ENCODE data around the gene CBX6. TPM values are rescaled to one million over a fixed set of nuclear protein-coding genes. Genes with fewer than 3 reads are reported as not detected.

The CBX6 gene
- total and polyA plus RNA-seq, 3 donors from 2014 or later: 18.7 to 33.1 (median 30.1) TPM

- DNase-seq: no peak
These were observed 8.4 kb downstream of the CBX6 start for GRCh38 chr22:38863531-38864131.

GRCh38 chr22:38862375-38863329 lies 9.4 kb downstream of the CBX6 start:
- TF ChIP-seq CTCF (IDR thresholded peaks at IDR 0.05): no peak
- TF ChIP-seq POLR2A (IDR thresholded peaks at IDR 0.05): no peak
- 62 to 86% methylated on average over 11 to 14 of the region's 14 CpGs for WGBS, 2 donors
- Histone ChIP-seq H3K36me3 (ENCODE audit: low read depth, missing control alignments) (no peaks in the 10 kb centered on the region), H3K27ac (no peak overlapping the region), H3K27me3 (no peaks in the 10 kb centered on the region), H3K4me1 (peaks cover 31% of the 10 kb centered on the region), H3K4me3 (no peak overlapping the region), H3K9me3 (no peaks in the 10 kb centered on the region)
- intact Hi-C loops (cut with DNase I; ENCODE audit: low total_unique reads): loop anchor here (10.0 kb wide), 1 partner anchor 142 kb away; no protein-coding TSS in a partner anchor
- DNase-seq: peak; percentile 54

More at GRCh38 chr22:38863531-38864131, 8.4 kb downstream of the CBX6 start:
- Histone ChIP-seq H3K9me3 (no peaks in the 10 kb centered on the region), H3K4me3 (no peak overlapping the region), H3K4me1 (peaks cover 31% of the 10 kb centered on the region), H3K36me3 (ENCODE audit: low read depth, missing control alignments) (no peaks in the 10 kb centered on the region), H3K27me3 (no peaks in the 10 kb centered on the region), H3K27ac (no peak overlapping the region)
- 69 to 92% methylated on average over 9 to 12 of the region's 12 CpGs for WGBS, 2 donors
- intact Hi-C loops (cut with DNase I; ENCODE audit: low total_unique reads): loop anchor here (10.0 kb wide), 1 partner anchor 141 kb away; no protein-coding TSS in a partner anchor
- TF ChIP-seq CTCF (IDR thresholded peaks at IDR 0.05): no peak
- no peak for TF ChIP-seq POLR2A (IDR thresholded peaks at IDR 0.05)

- Histone ChIP-seq H3K4me3 (no peak overlapping the region), H3K27me3 (no peaks in the 10 kb centered on the region), H3K27ac (no peak overlapping the region), H3K4me1 (peaks cover 31% of the 10 kb centered on the region), H3K36me3 (ENCODE audit: low read depth, missing control alignments) (no peaks in the 10 kb centered on the region), H3K9me3 (no peaks in the 10 kb centered on the region)
- DNase-seq: no peak
- WGBS, 2 donors: 56 to 61% methylated on average over 12 of the region's 12 CpGs
- TF ChIP-seq CTCF (IDR thresholded peaks at IDR 0.05) (no peak), POLR2A (IDR thresholded peaks at IDR 0.05) (no peak)
- intact Hi-C loops (cut with DNase I; ENCODE audit: low total_unique reads): loop anchor here (10.0 kb wide), 1 partner anchor 143 kb away; no protein-coding TSS in a partner anchor
These were observed 10.1 kb downstream of the CBX6 start for GRCh38 chr22:38861927-38862326.

GRCh38 chr22:38861170-38861876 lies 10.7 kb downstream of the CBX6 start:
- no peaks in the 10 kb centered on the region for H3K36me3 ChIP-seq (ENCODE audit: low read depth, missing control alignments)
- TF ChIP-seq POLR2A (IDR thresholded peaks at IDR 0.05) (no peak), CTCF (IDR thresholded peaks at IDR 0.05) (no peak)
- no peak overlapping the region for H3K4me3 ChIP-seq
- H3K27ac ChIP-seq: no peak overlapping the region
- DNase-seq: no peak
- no peaks in the 10 kb centered on the region for H3K27me3 ChIP-seq
- peaks cover 30% of the 10 kb centered on the region for H3K4me1 ChIP-seq
- intact Hi-C loops (cut with DNase I; ENCODE audit: low total_unique reads): loop anchor here (10.0 kb wide), 1 partner anchor 143 kb away; no protein-coding TSS in a partner anchor
- 51 to 59% methylated on average over 9 to 13 of the region's 13 CpGs for WGBS, 2 donors
- H3K9me3 ChIP-seq: no peaks in the 10 kb centered on the region
